Right lobe of liver (tissue), 6 donors: ENCODE data around the gene FKBP8. TPM values are rescaled to one million over a fixed set of nuclear protein-coding genes. Genes with fewer than 3 reads are reported as not detected.

Experiments
- ATAC-seq, 4 donors: fragments of 200-7000 bp; cut with Tn5 transposase; one replicate each; pipeline ENCODE4 v1.9.1; 2020; ENCODE audit warnings: mild to moderate bottlenecking in 4 of 4, moderate library complexity in 4 of 4
- DNase-seq, 3 donors: peaks; one replicate each; pipeline ENCODE4 v3.0.0-alpha.2; 2020
- H3K27ac ChIP-seq, 3 donors: fragments of 200-600 bp; one replicate each; pipeline ENCODE4 v1.8.0; 2022
- H3K27me3 ChIP-seq, 2 donors: fragments of 200-600 bp; one replicate each; pipeline ENCODE4 v1.8.0; 2022
- H3K36me3 ChIP-seq, 4 donors: fragments of 200-600 bp; sonication (generic) in 1 of 4; one replicate each; pipeline versions ENCODE4 v1.5.1 to v1.8.0; 2017 to 2022; ENCODE audit warnings: control low read depth in 1 of 4
- H3K4me1 ChIP-seq, 4 donors: fragments of 200-600 bp; sonication (generic) in 1 of 4; one replicate each; pipeline versions ENCODE4 v1.5.1 to v1.8.0; 2017 to 2022; ENCODE audit warnings: control low read depth in 1 of 4
- H3K4me3 ChIP-seq, 3 donors: fragments of 200-600 bp; one replicate each; pipeline ENCODE4 v1.8.0; 2022
- H3K9me3 ChIP-seq, 4 donors: fragments of 200-600 bp; sonication (generic) in 1 of 4; one replicate each; pipeline versions ENCODE4 v1.5.1 to v1.8.0; 2017 to 2022; ENCODE audit warnings: control low read depth in 1 of 4
- CTCF ChIP-seq, 4 donors: fragments of 200-600 bp in 3 of 4; fragments of 450-650 bp in 1 of 4; IDR thresholded peaks; one replicate each; pipeline versions ENCODE4 v1.5.1 to v1.8.0; 2016 to 2022; ENCODE audit warnings: antibody characterized with exemption in 4 of 4, mild to moderate bottlenecking in 2 of 4
- POLR2A ChIP-seq: fragments of 450-650 bp; IDR thresholded peaks from one replicate; pipeline ENCODE4 v1.6.1; 2017; ENCODE audit warnings: antibody characterized with exemption, mild to moderate bottlenecking
- WGBS: methylation state at CpG from one replicate; pipeline ENCODE4 v1.1.6; 2018; ENCODE audit warnings: low coverage, low lambda C conversion rate; ENCODE audit not compliant: insufficient coverage; ENCODE audit errors: missing lambda C conversion rate; 5-methylcytosine and 5-hydroxymethylcytosine counted together
- intact Hi-C, 2 donors: fragments of 100-400 bp; cut with DNase I; formaldehyde crosslinking; loops; one replicate each; pipeline versions ENCODE4 v1.11.2 to v1.14.1; 2022
- total RNA-seq, 6 experiments: library from RNA; depleted of rRNA in 2 of 6; stranded (reverse); fragments of >200 nt in 2 of 6; fragmentation: NEBNext Ultra II Directional in 3 of 6; extraction: Animal tissue kit (Norgen Biotek cat#: 25700) in 3 of 6; gene quantifications; one replicate each; pipeline versions ENCODE4 v1.1.0 to v1.2.4, GENCODE V29; 2016 to 2023
- donor health status: DM: no; HTN: yes; CAD: no.
- donor health status: DM: no; HTN: no; CAD: no.
- donor health status: DM: no; HTN: no; CAD: no.
- donor health status: DM: no; HTN: yes; CAD: no.
- donor health status: DM: no; HTN: yes; CAD: no.

Gene FKBP8
- total RNA-seq, 6 experiments from 2014 or later: 92.7 to 179 (median 118) TPM

- intact Hi-C loops: no loop called here
- DNase-seq (no peak), ATAC-seq (peak in 3 of 4 donors; percentile 0 to 3 (median 1))
- peak within 1 kb of the TSS; percentile 96 to 99 (median 99) for H3K4me3 ChIP-seq
- WGBS: 0% methylated on average over 7 of the region's 52 CpGs
- no peaks in the 10 kb centered on the region for H3K36me3 ChIP-seq
- H3K27ac ChIP-seq: peak within 1 kb of the TSS; percentile 98 to 99 (median 99)
- H3K27me3 ChIP-seq: no peaks in the 10 kb centered on the region
- peaks cover 0 to 32% (median 7%) of the 10 kb centered on the region in 4 donors for H3K4me1 ChIP-seq
- TF ChIP-seq POLR2A: peak; percentile 97
- TF ChIP-seq CTCF (IDR thresholded peaks at IDR 0.05): no peak
- no peaks in the 10 kb centered on the region for H3K9me3 ChIP-seq
Measured at GRCh38 chr19:18521692-18522123, 21.7 kb downstream of the FKBP8 start, which contains the start of gene ELL. ELL (minus strand) TSS chr19:18522070; CDS start chr19:18522055, 15 bp downstream.

- Histone ChIP-seq H3K27ac (peak overlapping the region; percentile 98 to 99 (median 99)), H3K4me3 (peak overlapping the region; percentile 96 to 99 (median 99)), H3K27me3 (no peaks in the 10 kb centered on the region), H3K9me3 (no peaks in the 10 kb centered on the region), H3K4me1 (peaks cover 0 to 39% (median 11%) of the 10 kb centered on the region in 4 donors), H3K36me3 (no peaks in the 10 kb centered on the region)
- peak; percentile 59 to 72 (median 62) for DNase-seq
- intact Hi-C loops: no loop called here
- 2% methylated on average over 18 of the region's 41 CpGs for WGBS
- no peak for ATAC-seq
- TF ChIP-seq CTCF (IDR thresholded peaks at IDR 0.05) (no peak), POLR2A (no peak)
Measured at GRCh38 chr19:18520848-18521691, 22.3 kb downstream of the FKBP8 start.

GRCh38 chr19:18519962-18520847 is 23.2 kb downstream of the FKBP8 start:
- WGBS: 2% methylated on average over 14 of the region's 22 CpGs
- DNase-seq (peak; percentile 72 to 80 (median 79)), ATAC-seq (peak; percentile 2 to 37 (median 8))
- Histone ChIP-seq H3K4me3 (peak overlapping the region; percentile 96 to 99 (median 99)), H3K9me3 (no peaks in the 10 kb centered on the region), H3K27me3 (no peaks in the 10 kb centered on the region), H3K27ac (peak overlapping the region; percentile 98 to 99 (median 99)), H3K36me3 (no peaks in the 10 kb centered on the region), H3K4me1 (peaks cover 3 to 48% (median 16%) of the 10 kb centered on the region in 4 donors)
- peak; percentile 55 to 63 (median 58) for TF ChIP-seq CTCF (IDR thresholded peaks at IDR 0.05)
- TF ChIP-seq POLR2A: peak; percentile 76
- intact Hi-C loops: loop anchor here in 1 of 2 donors (10.0 kb wide), 1 partner anchor 65 kb away; no protein-coding TSS in a partner anchor

GRCh38 chr19:18518639-18519038 is 24.7 kb downstream of the FKBP8 start:
- intact Hi-C loops: loop anchor here in 1 of 2 donors (10.0 kb wide), 1 partner anchor 64 kb away; no protein-coding TSS in a partner anchor
- DNase-seq: no peak
- TF ChIP-seq POLR2A (no peak), CTCF (IDR thresholded peaks at IDR 0.05) (no peak)

More at GRCh38 chr19:18518639-18519038, 24.7 kb downstream of the FKBP8 start:
- H3K27me3 ChIP-seq: no peaks in the 10 kb centered on the region
- no peaks in the 10 kb centered on the region for H3K36me3 ChIP-seq
- no peaks in the 10 kb centered on the region for H3K9me3 ChIP-seq
- H3K4me1 ChIP-seq: peaks cover 3 to 61% (median 22%) of the 10 kb centered on the region in 4 donors
- H3K27ac ChIP-seq: peak overlapping the region in 1 of 3 donors; percentile 99
- 74% methylated on average over 9 of the region's 9 CpGs for WGBS
- no peak for ATAC-seq
- no peak overlapping the region for H3K4me3 ChIP-seq
